Measurements from ENCODE around the gene LRRC9.
"Not testable (repeated sequence)": the region's sequence is repeated elsewhere in the genome, so short reads cannot be mapped to it uniquely, and the experiment has no call there.

GRCh38 chr14:60010263-60010662 is 90.3 kb downstream of the LRRC9 start:
- TF ChIP-seq, protein P1, sequence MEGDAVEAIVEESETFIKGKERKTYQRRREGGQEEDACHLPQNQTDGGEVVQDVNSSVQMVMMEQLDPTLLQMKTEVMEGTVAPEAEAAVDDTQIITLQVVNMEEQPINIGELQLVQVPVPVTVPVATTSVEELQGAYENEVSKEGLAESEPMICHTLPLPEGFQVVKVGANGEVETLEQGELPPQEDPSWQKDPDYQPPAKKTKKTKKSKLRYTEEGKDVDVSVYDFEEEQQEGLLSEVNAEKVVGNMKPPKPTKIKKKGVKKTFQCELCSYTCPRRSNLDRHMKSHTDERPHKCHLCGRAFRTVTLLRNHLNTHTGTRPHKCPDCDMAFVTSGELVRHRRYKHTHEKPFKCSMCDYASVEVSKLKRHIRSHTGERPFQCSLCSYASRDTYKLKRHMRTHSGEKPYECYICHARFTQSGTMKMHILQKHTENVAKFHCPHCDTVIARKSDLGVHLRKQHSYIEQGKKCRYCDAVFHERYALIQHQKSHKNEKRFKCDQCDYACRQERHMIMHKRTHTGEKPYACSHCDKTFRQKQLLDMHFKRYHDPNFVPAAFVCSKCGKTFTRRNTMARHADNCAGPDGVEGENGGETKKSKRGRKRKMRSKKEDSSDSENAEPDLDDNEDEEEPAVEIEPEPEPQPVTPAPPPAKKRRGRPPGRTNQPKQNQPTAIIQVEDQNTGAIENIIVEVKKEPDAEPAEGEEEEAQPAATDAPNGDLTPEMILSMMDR (IDR thresholded peaks at IDR 0.05): not testable (repeated sequence)
- not testable (repeated sequence) for TF ChIP-seq ZFX (IDR thresholded peaks at IDR 0.05; ENCODE audit: borderline replicate concordance)

Data from 22Rv1 (cell line).